IMR-90 (cell line): ENCODE results near the gene ID1.

Source experiments
- POLR2A ChIP-seq: IDR thresholded peaks from 2 replicates; pipeline ENCODE4 v1.6.1; 2012; ENCODE audit warnings: mild to moderate bottlenecking, low read depth, low read length
- TF ChIP-seq, protein P1 (sequence below): fragments of 150-350 bp; IDR thresholded peaks from 2 replicates; pipeline ENCODE4 v1.6.1; 2017; ENCODE audit warnings: mild to moderate bottlenecking, antibody characterized with exemption, low read length, low read depth

DNA sequence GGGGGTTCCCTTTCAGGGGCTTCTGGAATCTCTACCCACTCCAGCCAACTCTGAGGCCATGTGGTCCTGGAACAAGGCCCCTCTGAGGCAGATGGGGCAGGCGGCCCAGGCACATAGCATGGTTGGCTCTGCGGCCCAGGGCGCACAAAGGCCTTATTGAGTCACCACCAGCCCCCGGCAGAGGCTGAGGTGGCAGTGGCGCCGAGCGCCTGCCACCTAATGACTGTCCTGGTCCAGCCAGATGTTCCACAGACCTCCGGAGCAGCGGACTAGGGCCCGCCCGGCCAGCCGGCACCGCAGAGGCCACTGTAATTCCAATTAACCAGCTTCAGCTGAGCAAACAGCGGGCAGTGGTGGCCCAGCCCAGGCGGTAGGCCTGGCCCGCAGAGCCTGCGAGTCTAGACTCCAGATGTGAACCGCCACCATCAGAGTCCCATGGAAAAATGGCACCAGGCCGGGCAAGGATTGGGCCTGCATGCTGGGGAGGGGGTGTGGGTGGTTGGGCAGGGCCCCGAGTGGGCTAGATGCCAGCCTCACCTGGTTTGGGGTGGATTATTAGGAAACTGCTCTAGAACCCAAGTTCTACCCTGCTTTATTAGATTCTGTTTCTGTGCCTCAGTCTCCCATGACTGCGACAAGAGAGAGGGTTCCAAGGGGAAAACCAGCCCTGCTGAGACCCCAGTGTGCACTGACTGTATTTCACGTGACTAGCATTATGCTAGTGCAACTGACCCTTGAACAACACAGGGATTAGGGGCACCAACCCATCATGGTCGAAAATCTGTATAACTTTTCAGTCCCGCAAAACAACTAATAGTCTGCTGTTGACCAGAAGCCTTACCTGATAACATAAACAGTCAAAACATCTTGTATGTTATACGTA, 34.1 kb upstream of the ID1 start:
- TF ChIP-seq, protein P1, sequence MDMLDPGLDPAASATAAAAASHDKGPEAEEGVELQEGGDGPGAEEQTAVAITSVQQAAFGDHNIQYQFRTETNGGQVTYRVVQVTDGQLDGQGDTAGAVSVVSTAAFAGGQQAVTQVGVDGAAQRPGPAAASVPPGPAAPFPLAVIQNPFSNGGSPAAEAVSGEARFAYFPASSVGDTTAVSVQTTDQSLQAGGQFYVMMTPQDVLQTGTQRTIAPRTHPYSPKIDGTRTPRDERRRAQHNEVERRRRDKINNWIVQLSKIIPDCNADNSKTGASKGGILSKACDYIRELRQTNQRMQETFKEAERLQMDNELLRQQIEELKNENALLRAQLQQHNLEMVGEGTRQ = no peak
- no peak for TF ChIP-seq POLR2A
